Lung (tissue), 12 donors: ENCODE data around the gene MYOM1. TPM values are rescaled to one million over a fixed set of nuclear protein-coding genes. Genes with fewer than 3 reads are reported as not detected.

Experiments
- ATAC-seq: fragments of 200-7000 bp; cut with Tn5 transposase; one replicate; pipeline ENCODE4 v1.9.1; 2020; ENCODE audit warnings: moderate number of reproducible peaks; ENCODE audit not compliant: insufficient read depth, low FRiP score
- DNase-seq, 3 donors: peaks; one replicate each; pipeline ENCODE4 v3.0.0-alpha.2; 2013 to 2017
- H3K27ac ChIP-seq, 2 donors: one replicate each; pipeline ENCODE4 v1.5.1; 2013; ENCODE audit warnings: mild to moderate bottlenecking in 2 of 2, moderate library complexity in 2 of 2, control low read depth in 1 of 2, inconsistent platforms in 1 of 2, low read depth in 1 of 2, low read length in 1 of 2
- H3K27me3 ChIP-seq, 3 donors: one replicate each; pipeline ENCODE4 v1.5.1; 2013; ENCODE audit warnings: low read length in 2 of 3; ENCODE audit not compliant: control insufficient read depth in 3 of 3, insufficient read depth in 3 of 3
- H3K36me3 ChIP-seq, 4 donors: one replicate each; pipeline ENCODE4 v1.5.1; 2013; ENCODE audit warnings: low read length in 4 of 4, mild to moderate bottlenecking in 1 of 4, moderate library complexity in 1 of 4; ENCODE audit not compliant: control insufficient read depth in 4 of 4, insufficient read depth in 4 of 4
- H3K4me1 ChIP-seq, 5 donors: one replicate each; pipeline ENCODE4 v1.5.1; 2013; ENCODE audit warnings: low read length in 5 of 5, mild to moderate bottlenecking in 2 of 5, moderate library complexity in 1 of 5; ENCODE audit not compliant: control insufficient read depth in 5 of 5, insufficient read depth in 5 of 5
- H3K4me3 ChIP-seq: one replicate; pipeline ENCODE4 v1.5.1; 2013; ENCODE audit warnings: mild to moderate bottlenecking, control low read depth, moderate library complexity
- H3K9ac ChIP-seq, 2 donors: one replicate each; pipeline ENCODE4 v1.5.1; 2013; ENCODE audit warnings: low read length in 2 of 2, control low read depth in 1 of 2; ENCODE audit not compliant: insufficient read depth in 1 of 2
- H3K9me3 ChIP-seq, 4 donors: one replicate each; pipeline ENCODE4 v1.5.1; 2013; ENCODE audit warnings: low read length in 3 of 4, mild to moderate bottlenecking in 1 of 4, moderate library complexity in 1 of 4; ENCODE audit not compliant: control insufficient read depth in 4 of 4, insufficient read depth in 3 of 4
- CTCF ChIP-seq: IDR thresholded peaks from 2 replicates; pipeline ENCODE4 v1.5.1; 2012; ENCODE audit warnings: mild to moderate bottlenecking; ENCODE audit errors: control extremely low read depth, extremely low read depth
- WGBS, 2 donors: extraction: QIAGEN DNeasy Blood & Tissue Kit; methylation state at CpG; one replicate each; pipeline ENCODE4 v1.1.7; 2013; 5-methylcytosine and 5-hydroxymethylcytosine counted together
- polyA plus RNA-seq, 2 donors: library from polyadenylated mRNA; stranded (reverse); fragments of 200-250 nt; gene quantifications; one replicate each; pipeline ENCODE4 v1.2.1, GENCODE V29; 2013
- total RNA-seq, 2 donors: library from RNA; depleted of rRNA in 1 of 2; stranded (reverse); fragments of >200 nt in 1 of 2; gene quantifications; one replicate each; pipeline ENCODE4 v1.2.1, GENCODE V29; 2014 to 2021
- donor health status: control.
- donor health status: control.
- donor health status: Bipolar disorder and iron deficiency.
- donor health status: healthy.
- donor health status: DM: yes; HTN: yes; CAD: no.

The MYOM1 gene
- total and polyA plus RNA-seq, 4 donors, result 0.61 to 4.6 (median 1.3) TPM

- Histone ChIP-seq H3K4me1 (peaks cover 0 to 7% (median 0%) of the 10 kb centered on the region in 5 donors), H3K9ac (no peak overlapping the region), H3K27me3 (peaks cover 0 to 12% (median 0%) of the 10 kb centered on the region in 3 donors), H3K4me3 (no peak overlapping the region), H3K27ac (no peak overlapping the region), H3K9me3 (no peaks in the 10 kb centered on the region), H3K36me3 (no peaks in the 10 kb centered on the region)
- WGBS, 2 donors, result 39 to 59% methylated on average over 3 of the region's 3 CpGs
- TF ChIP-seq CTCF, result no peak
- peak in 2 of 3 donors; percentile 34 to 60 for DNase-seq
- ATAC-seq, result no peak
Measured at GRCh38 chr18:3059272-3059671, 160.5 kb downstream of the MYOM1 start.

GRCh38 chr18:3058328-3059191 is 161.2 kb downstream of the MYOM1 start:
- peak overlapping the region in 1 of 2 donors; percentile 29 for H3K27ac ChIP-seq
- no peak overlapping the region for H3K9ac ChIP-seq
- DNase-seq (no peak), ATAC-seq (no peak)
- no peaks in the 10 kb centered on the region for H3K9me3 ChIP-seq
- WGBS, 2 donors, result 70 to 79% methylated on average over 6 of the region's 6 CpGs
- H3K36me3 ChIP-seq, result no peaks in the 10 kb centered on the region
- no peak for TF ChIP-seq CTCF
- peaks cover 0 to 12% (median 0%) of the 10 kb centered on the region in 3 donors for H3K27me3 ChIP-seq
- no peak overlapping the region for H3K4me3 ChIP-seq
- H3K4me1 ChIP-seq, result peaks cover 0 to 7% (median 0%) of the 10 kb centered on the region in 5 donors

- H3K4me3 ChIP-seq, result no peak overlapping the region
- WGBS, 2 donors, result 90 to 97% methylated on average over 4 of the region's 4 CpGs
- no peak for TF ChIP-seq CTCF
- H3K27me3 ChIP-seq, result peaks cover 0 to 4% (median 0%) of the 10 kb centered on the region in 3 donors
- DNase-seq (no peak), ATAC-seq (no peak)
- no peaks in the 10 kb centered on the region for H3K36me3 ChIP-seq
- peaks cover 0 to 7% (median 0%) of the 10 kb centered on the region in 5 donors for H3K4me1 ChIP-seq
- H3K27ac ChIP-seq, result no peak overlapping the region
- H3K9ac ChIP-seq, result no peak overlapping the region
- H3K9me3 ChIP-seq, result no peaks in the 10 kb centered on the region
Measured at GRCh38 chr18:3057526-3057925, 162.2 kb downstream of the MYOM1 start.
